DMS 273 (cell line): ENCODE results near the gene MYH9.

Experiments used
- DNase-seq: peaks from one replicate; lab custom pipeline; 2025; ENCODE audit not compliant: unreplicated experiment; lab: John Stamatoyannopoulos, UW

Gene MYH9

DNA sequence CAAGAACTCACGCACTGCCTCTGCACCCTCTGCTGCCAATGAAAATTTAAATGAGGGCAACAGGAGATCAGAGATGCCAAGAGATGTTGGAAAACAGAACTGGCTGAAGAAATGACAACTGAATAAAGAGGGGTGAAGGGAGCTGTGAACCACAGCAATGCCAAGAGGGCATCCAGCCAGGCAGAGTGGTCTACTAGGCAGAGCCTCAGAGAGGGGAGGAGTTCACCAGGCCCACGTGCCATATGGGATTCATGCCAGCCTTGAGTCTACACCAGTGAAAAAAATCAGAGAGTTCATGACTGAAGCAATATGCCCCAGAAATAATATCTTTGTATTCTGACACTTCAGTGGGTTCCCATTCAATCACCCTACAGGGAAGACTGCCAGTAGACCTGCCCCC lies 152.8 kb downstream of the MYH9 start:
- peak; percentile 12 for DNase-seq

- no peak for DNase-seq
These were observed 153.6 kb downstream of the MYH9 start for GRCh38 chr22:36234213-36234612.

- DNase-seq, result no peak
These were observed 154.0 kb downstream of the MYH9 start for GRCh38 chr22:36233796-36234195.

DNA sequence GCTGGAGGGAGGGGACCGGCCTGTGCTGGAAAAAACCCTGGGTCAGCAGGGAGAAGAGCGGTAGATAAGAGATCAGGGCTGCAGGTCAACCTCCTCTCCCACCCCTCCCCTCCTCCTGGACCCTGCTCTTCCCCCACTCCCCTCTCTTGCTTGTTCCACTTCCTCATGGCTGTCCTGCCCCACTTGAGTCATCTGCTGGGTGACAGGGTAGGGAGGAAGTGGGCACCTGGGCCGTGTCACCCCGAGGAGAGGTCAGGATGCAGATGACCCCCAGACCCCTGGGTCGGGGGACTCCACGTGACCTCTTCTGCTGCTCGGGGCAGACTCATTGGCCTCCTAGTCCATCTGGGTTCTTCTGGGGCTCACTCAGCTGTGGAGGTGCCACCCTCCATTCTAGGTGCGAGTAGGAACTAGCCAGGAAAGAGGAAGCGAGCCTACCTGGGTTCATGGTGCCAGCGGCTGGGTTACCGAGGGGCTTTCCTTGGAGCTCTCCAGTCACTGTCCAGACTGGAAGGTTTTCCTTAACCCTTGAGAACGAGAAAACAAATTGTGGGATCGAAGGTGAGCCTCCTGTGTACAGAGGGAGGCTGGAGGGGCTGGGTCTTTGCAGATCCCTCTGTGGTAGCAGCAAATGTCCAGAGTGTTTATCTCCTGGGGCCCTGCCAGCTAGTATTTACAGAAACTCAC lies 154.9 kb downstream of the MYH9 start:
- no peak for DNase-seq
